Kidney (tissue), 14 donors: ENCODE results near the gene DZIP3. TPM values are rescaled to one million over a fixed set of nuclear protein-coding genes. Genes with fewer than 3 reads are reported as not detected.
A peak's percentile ranks its signal among the peaks of the same experiment; 100 is the strongest.
"Not testable (repeated sequence)": the region's sequence is repeated elsewhere in the genome, so short reads cannot be mapped to it uniquely, and the experiment has no call there.

ENCODE experiments used
- DNase-seq, 5 donors: peaks; one replicate each; pipeline ENCODE4 v3.0.0-alpha.2; 2013 to 2020
- FAIRE-seq: peaks from 2 replicates; lab custom pipeline; 2012; peaks lifted over from hg19 to GRCh38; lab: Jason Lieb, UNC
- H3K27ac ChIP-seq, 2 donors: one replicate each; pipeline ENCODE4 v1.7.0; 2013; ENCODE audit warnings: low read depth in 2 of 2, low read length in 2 of 2, inconsistent platforms in 1 of 2
- H3K27me3 ChIP-seq: one replicate; pipeline ENCODE4 v1.7.1; 2013; ENCODE audit warnings: low read length, inconsistent platforms; ENCODE audit not compliant: control insufficient read depth, insufficient read depth
- H3K36me3 ChIP-seq, 3 donors: one replicate each; pipeline versions ENCODE4 v1.7.0 to v1.7.1; 2013; ENCODE audit warnings: low read length in 3 of 3, control low read depth in 1 of 3, inconsistent platforms in 1 of 3; ENCODE audit not compliant: insufficient read depth in 3 of 3, control insufficient read depth in 2 of 3
- H3K4me1 ChIP-seq, 3 donors: one replicate each; pipeline versions ENCODE4 v1.7.0 to v1.7.1; 2013; ENCODE audit warnings: low read length in 3 of 3, inconsistent platforms in 1 of 3, low read depth in 1 of 3; ENCODE audit not compliant: control insufficient read depth in 2 of 3, insufficient read depth in 2 of 3
- H3K4me3 ChIP-seq, 3 donors: one replicate each; pipeline versions ENCODE4 v1.7.0 to v1.8.1; 2013; ENCODE audit warnings: low read length in 3 of 3, control low read depth in 1 of 3, inconsistent platforms in 1 of 3
- H3K9ac ChIP-seq, 3 donors: one replicate each; pipeline versions ENCODE4 v1.7.0 to v1.7.1; 2013; ENCODE audit warnings: low read length in 3 of 3, control low read depth in 1 of 3, inconsistent platforms in 1 of 3
- H3K9me3 ChIP-seq, 3 donors: one replicate each; pipeline versions ENCODE4 v1.7.0 to v1.7.1; 2013; ENCODE audit warnings: low read length in 3 of 3, control low read depth in 1 of 3, inconsistent platforms in 1 of 3; ENCODE audit not compliant: control insufficient read depth in 2 of 3, insufficient read depth in 1 of 3
- intact Hi-C: fragments of 100-400 bp; cut with DNase I; formaldehyde crosslinking; loops from one replicate; pipeline ENCODE4 v1.11.1; 2022
- polyA plus RNA-seq: library from polyadenylated mRNA; stranded (reverse); fragments of 350-450 nt; fragmentation: Illumina TruSeq; extraction: RNeasy Lipid Tissue Mini Kit (QIAGEN cat#74804); gene quantifications from one replicate; pipeline ENCODE4 v1.2.3, GENCODE V29; 2014; ENCODE audit warnings: low read depth, low replicate concordance; ENCODE audit not compliant: insufficient read depth
- total RNA-seq: library from RNA; stranded (reverse); fragmentation: NEBNext Ultra II Directional; extraction: Animal tissue kit (Norgen Biotek cat#: 25700); gene quantifications from one replicate; pipeline ENCODE4 v1.2.1, GENCODE V29; 2021
- TF ChIP-seq, protein P1 (sequence below): IDR thresholded peaks from 3 replicates; pipeline ENCODE4 v1.5.1; 2012; ENCODE audit warnings: mild to moderate bottlenecking, moderate library complexity, borderline replicate concordance; ENCODE audit not compliant: insufficient read depth; ENCODE audit errors: extremely low read depth
- donor health status: control.
- donor health status: control.
- donor health status: control.
- donor health status: control.
- donor health status: control.
- donor health status: DM: yes; HTN: yes; CAD: no.
- donor health status: Normal renal cell carcinoma (clear cell type).

Gene DZIP3
- total and polyA plus RNA-seq, 2 donors from 2014 or later: 9.4 to 15.5 TPM

- no peak overlapping the region for H3K4me3 ChIP-seq
- intact Hi-C loops: no loop called here
- H3K9me3 ChIP-seq: no peaks in the 10 kb centered on the region
- H3K4me1 ChIP-seq: no peaks in the 10 kb centered on the region
- no peaks in the 10 kb centered on the region for H3K27me3 ChIP-seq
- TF ChIP-seq, protein P1, sequence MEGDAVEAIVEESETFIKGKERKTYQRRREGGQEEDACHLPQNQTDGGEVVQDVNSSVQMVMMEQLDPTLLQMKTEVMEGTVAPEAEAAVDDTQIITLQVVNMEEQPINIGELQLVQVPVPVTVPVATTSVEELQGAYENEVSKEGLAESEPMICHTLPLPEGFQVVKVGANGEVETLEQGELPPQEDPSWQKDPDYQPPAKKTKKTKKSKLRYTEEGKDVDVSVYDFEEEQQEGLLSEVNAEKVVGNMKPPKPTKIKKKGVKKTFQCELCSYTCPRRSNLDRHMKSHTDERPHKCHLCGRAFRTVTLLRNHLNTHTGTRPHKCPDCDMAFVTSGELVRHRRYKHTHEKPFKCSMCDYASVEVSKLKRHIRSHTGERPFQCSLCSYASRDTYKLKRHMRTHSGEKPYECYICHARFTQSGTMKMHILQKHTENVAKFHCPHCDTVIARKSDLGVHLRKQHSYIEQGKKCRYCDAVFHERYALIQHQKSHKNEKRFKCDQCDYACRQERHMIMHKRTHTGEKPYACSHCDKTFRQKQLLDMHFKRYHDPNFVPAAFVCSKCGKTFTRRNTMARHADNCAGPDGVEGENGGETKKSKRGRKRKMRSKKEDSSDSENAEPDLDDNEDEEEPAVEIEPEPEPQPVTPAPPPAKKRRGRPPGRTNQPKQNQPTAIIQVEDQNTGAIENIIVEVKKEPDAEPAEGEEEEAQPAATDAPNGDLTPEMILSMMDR: no peak
- H3K27ac ChIP-seq: no peak overlapping the region
- DNase-seq (no peak), FAIRE-seq (peak; percentile 35)
- no peak overlapping the region for H3K9ac ChIP-seq
- H3K36me3 ChIP-seq: peaks cover 0 to 3% (median 2%) of the 10 kb centered on the region in 3 donors
These were observed 21.1 kb downstream of the DZIP3 start for GRCh38 chr3:108610651-108611050.

DNA sequence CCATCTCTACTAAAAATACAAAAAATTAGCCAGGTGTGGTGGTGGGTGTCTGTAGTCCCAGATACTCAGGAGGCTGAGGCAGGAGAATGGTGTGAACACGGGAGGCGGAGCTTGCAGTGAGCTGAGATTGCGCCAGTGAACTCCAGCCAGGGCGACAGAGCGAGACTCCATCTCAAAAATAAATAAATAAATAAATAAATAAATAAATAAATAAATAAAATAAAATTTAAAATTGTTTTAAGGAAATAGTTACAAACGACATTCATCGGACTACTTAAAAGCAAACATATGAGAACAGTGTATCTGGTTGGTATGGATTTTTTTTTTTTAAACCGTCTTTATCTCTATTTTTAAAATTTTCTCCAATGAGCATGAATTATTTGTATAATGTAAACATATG is 26.6 kb downstream of the DZIP3 start:
- DNase-seq, H3K36me3 ChIP-seq, H3K27me3 ChIP-seq, intact Hi-C loops, H3K9me3 ChIP-seq, H3K27ac ChIP-seq, H3K9ac ChIP-seq, H3K4me3 ChIP-seq, H3K4me1 ChIP-seq, FAIRE-seq: not testable (repeated sequence)

- FAIRE-seq (no peak), DNase-seq (no peak)
- intact Hi-C loops: no loop called here
- H3K36me3 ChIP-seq: peaks cover 0 to 2% (median 0%) of the 10 kb centered on the region in 3 donors
- H3K9me3 ChIP-seq: no peaks in the 10 kb centered on the region
- no peak overlapping the region for H3K4me3 ChIP-seq
- H3K27me3 ChIP-seq: no peaks in the 10 kb centered on the region
- no peak overlapping the region for H3K27ac ChIP-seq
- H3K4me1 ChIP-seq: no peaks in the 10 kb centered on the region
- TF ChIP-seq, protein P1: no peak
- no peak overlapping the region for H3K9ac ChIP-seq
These were observed 30.7 kb downstream of the DZIP3 start for GRCh38 chr3:108620250-108620649.

GRCh38 chr3:108623504-108623903 is 34.0 kb downstream of the DZIP3 start:
- no peaks in the 10 kb centered on the region for H3K9me3 ChIP-seq
- H3K27ac ChIP-seq: no peak overlapping the region
- H3K27me3 ChIP-seq: no peaks in the 10 kb centered on the region
- no peak overlapping the region for H3K9ac ChIP-seq
- H3K4me3 ChIP-seq: no peak overlapping the region
- intact Hi-C loops: no loop called here
- no peaks in the 10 kb centered on the region for H3K36me3 ChIP-seq
- no peak for FAIRE-seq
- H3K4me1 ChIP-seq: no peaks in the 10 kb centered on the region
- TF ChIP-seq, protein P1: no peak
- DNase-seq: no peak
